HepG2 (cell line): ENCODE measurements around the gene ESRP2. TPM values are rescaled to one million over a fixed set of nuclear protein-coding genes. Genes with fewer than 3 reads are reported as not detected.

Experiments
- ATAC-seq: fragments of 200-7000 bp; cut with Tn5 transposase; 3 replicates; pipeline ENCODE4 v1.9.1; 2020; ENCODE audit warnings: mild to moderate bottlenecking, moderate library complexity
- BruUV-seq: library from RNA; stranded (reverse); fragments of 400-500 nt; replicated peaks from 2 replicates; lab custom pipeline; 2021; lab: Mats Ljungman, UMichigan
- CTCF ChIA-PET: fragments of 300-600 bp; formaldehyde crosslinking; extraction: SDS; loops from one replicate; lab custom pipeline; 2021; ENCODE audit warnings: low total read pairs, inconsistent platforms, low intra/inter-chr PET ratio; lab: Yijun Ruan, JAX
- POLR2A ChIA-PET: fragments of 350-600 bp; sonication (Branson Sonifier 250); formaldehyde crosslinking; loops from one replicate; lab custom pipeline; 2020; ENCODE audit warnings: antibody characterized with exemption, inconsistent platforms; lab: Yijun Ruan, JAX
- DNase-seq: peaks from one replicate; pipeline ENCODE4 v3.0.0-alpha.2; 2015; ENCODE audit warnings: low spot score
- FAIRE-seq: peaks from 3 replicates; lab custom pipeline; 2011; peaks lifted over from hg19 to GRCh38; lab: Jason Lieb, UNC
- H2AFZ ChIP-seq: one replicate; pipeline ENCODE4 v1.6.1; 2011; ENCODE audit warnings: low read length, inconsistent platforms
- H3K27ac ChIP-seq: fragments of 300-600 bp; 3 replicates; pipeline ENCODE4 v1.8.0; 2011; ENCODE audit warnings: mixed run types, mild to moderate bottlenecking, mixed read lengths, low read length, inconsistent platforms; ENCODE audit not compliant: insufficient read depth; ENCODE audit errors: extremely low read length
- H3K27me3 ChIP-seq, 2 experiments: fragments of 200-600 bp in 1 of 2; 2 replicates in 1 of 2; 3 replicates in 1 of 2; pipeline versions ENCODE4 v1.6.0 to v1.8.0; 2011; ENCODE audit warnings: low read length in 2 of 2, mild to moderate bottlenecking in 2 of 2, moderate library complexity in 2 of 2, inconsistent platforms in 1 of 2; ENCODE audit not compliant: insufficient read depth in 2 of 2, control insufficient read depth in 1 of 2
- H3K36me3 ChIP-seq, 2 experiments: fragments of 200-600 bp in 1 of 2; replicated peaks in 1 of 2; 2 replicates in 1 of 2; 3 replicates in 1 of 2; pipeline versions ENCODE4 v1.5.1 to v1.8.0; 2011; ENCODE audit warnings: low read length in 2 of 2, inconsistent platforms in 1 of 2; ENCODE audit not compliant: insufficient read depth in 2 of 2, control insufficient read depth in 1 of 2
- H3K4me1 ChIP-seq: 2 replicates; pipeline ENCODE4 v1.5.1; 2012; ENCODE audit warnings: low read length, inconsistent platforms; ENCODE audit not compliant: insufficient read depth
- H3K4me2 ChIP-seq: 2 replicates; pipeline ENCODE4 v1.6.0; 2011; ENCODE audit warnings: low read depth, low read length, inconsistent platforms
- H3K4me3 ChIP-seq, 3 experiments: fragments of 200-600 bp in 1 of 3; sonication (generic), shearing (Covaris generic) in 1 of 3; replicated peaks in 1 of 3; 2 replicates each; pipeline ENCODE4 v1.5.1; 2011 to 2016; ENCODE audit warnings: low read length in 3 of 3, inconsistent platforms in 2 of 3, low read depth in 2 of 3, mild to moderate bottlenecking in 2 of 3, control low read depth in 1 of 3, mixed read lengths in 1 of 3; ENCODE audit not compliant: insufficient read depth in 1 of 3
- H3K79me2 ChIP-seq: one replicate; pipeline ENCODE4 v1.6.1; 2011; ENCODE audit warnings: low read length, inconsistent platforms; ENCODE audit not compliant: insufficient read depth
- H3K9ac ChIP-seq: 2 replicates; pipeline ENCODE4 v1.6.0; 2011; ENCODE audit warnings: mild to moderate bottlenecking, low read depth, low read length, inconsistent platforms; ENCODE audit not compliant: insufficient read depth
- H3K9me3 ChIP-seq: 2 replicates; pipeline ENCODE4 v1.5.1; 2012; ENCODE audit warnings: mild to moderate bottlenecking, low read length
- H4K20me1 ChIP-seq: 2 replicates; pipeline ENCODE4 v1.6.0; 2011; ENCODE audit warnings: inconsistent platforms, mild to moderate bottlenecking, low read length, moderate library complexity; ENCODE audit not compliant: insufficient read depth
- CCDC6 ChIP-seq: sonication (generic); formaldehyde crosslinking; IDR thresholded peaks from 2 replicates; pipeline ENCODE4 v1.8.1; 2022; ENCODE audit warnings: mild to moderate bottlenecking, missing genetic modification reagents, moderate library complexity
- DMAP1 ChIP-seq: IDR thresholded peaks from 2 replicates; pipeline ENCODE4 v1.6.1; 2016
- HNF4G ChIP-seq, 2 experiments: sonication (generic) in 1 of 2; formaldehyde crosslinking in 1 of 2; IDR thresholded peaks; 2 replicates each; pipeline versions ENCODE4 v1.4.0 to v1.6.1; 2011 to 2020; ENCODE audit warnings: borderline replicate concordance in 2 of 2, low read depth in 2 of 2, mild to moderate bottlenecking in 2 of 2, low read length in 1 of 2, missing genetic modification reagents in 1 of 2, moderate library complexity in 1 of 2
- KLF9 ChIP-seq: IDR thresholded peaks from 2 replicates; pipeline ENCODE4 v1.6.1; 2016; ENCODE audit warnings: low read depth
- LCORL ChIP-seq, 2 experiments: fragments of 450-650 bp in 1 of 2; sonication (generic) in 1 of 2; formaldehyde crosslinking in 1 of 2; IDR thresholded peaks; 2 replicates each; pipeline versions ENCODE4 v1.5.0 to v1.6.1; 2017 to 2020; ENCODE audit warnings: antibody characterized with exemption in 1 of 2, missing genetic modification reagents in 1 of 2
- MED8 ChIP-seq: sonication (generic); formaldehyde crosslinking; IDR thresholded peaks from 2 replicates; pipeline ENCODE4 v1.8.1; 2023; ENCODE audit warnings: mild to moderate bottlenecking, missing genetic modification reagents; ENCODE audit not compliant: insufficient replicate concordance
- RBFOX2 ChIP-seq: fragments of 200-400 bp; formaldehyde crosslinking; IDR thresholded peaks from 2 replicates; pipeline ENCODE4 v1.6.1; 2017; ENCODE audit warnings: low read depth, mild to moderate bottlenecking, low read length
- SP140L ChIP-seq: sonication (generic); formaldehyde crosslinking; IDR thresholded peaks from 2 replicates; pipeline ENCODE4 v1.4.0; 2020; ENCODE audit warnings: missing genetic modification reagents, borderline replicate concordance
- ZBTB7B ChIP-seq: sonication (generic); formaldehyde crosslinking; IDR thresholded peaks from 2 replicates; pipeline ENCODE4 v1.4.0; 2020; ENCODE audit warnings: missing genetic modification reagents
- ZNF564 ChIP-seq: sonication (generic); formaldehyde crosslinking; IDR thresholded peaks from 2 replicates; pipeline ENCODE4 v1.8.1; 2023; ENCODE audit warnings: mild to moderate bottlenecking, missing genetic modification reagents
- WGBS: methylation state at CpG from one replicate; pipeline ENCODE4 v1.1.6; 2017; ENCODE audit warnings: low lambda C conversion rate; 5-methylcytosine and 5-hydroxymethylcytosine counted together
- in situ Hi-C: cut with HindIII; loops from 2 replicates; pipeline ENCODE4 v1.10.0; 2017; ENCODE audit warnings: low pct_unique_long_range_greater_than_20kb; ENCODE audit not compliant: extremely low pct_ligation_motif_present
- intact Hi-C: fragments of 100-400 bp; cut with micrococcal nuclease; formaldehyde crosslinking; loops from one replicate; pipeline ENCODE4 v1.10.0; 2022; ENCODE audit not compliant: unreplicated experiment
- polyA plus RNA-seq, 8 experiments: library from polyadenylated mRNA; depleted of rRNA in 3 of 8; stranded (reverse) in 7 of 8; unstranded in 1 of 8; fragments of >200 nt; fragmentation: Illumina TruSeq in 4 of 8; extraction: Trizol in 4 of 8; gene quantifications; 2 replicates each; pipeline versions ENCODE4 v1.2.1 to v1.2.3, GENCODE V29; 2011 to 2016; ENCODE audit warnings: low read depth in 4 of 8, missing spikeins in 1 of 8, mixed read lengths in 1 of 8; ENCODE audit not compliant: insufficient read depth in 1 of 8
- total RNA-seq, 5 experiments: library from RNA; depleted of rRNA; stranded (reverse); fragments of >200 nt; fragmentation: Illumina TruSeq; extraction: Trizol; gene quantifications; 2 replicates each; pipeline ENCODE4 v1.2.3, GENCODE V29; 2016; ENCODE audit warnings: low read depth in 1 of 5
- TF ChIP-seq, protein P1 (sequence below): sonication (generic); formaldehyde crosslinking; IDR thresholded peaks from 2 replicates; pipeline ENCODE4 v1.5.0; 2020; ENCODE audit warnings: mild to moderate bottlenecking, missing genetic modification reagents
- TF ChIP-seq, protein P2 (sequence below): sonication (generic); formaldehyde crosslinking; IDR thresholded peaks from 2 replicates; pipeline ENCODE4 v1.9.0; 2021; ENCODE audit warnings: missing genetic modification reagents, borderline replicate concordance
- TF ChIP-seq, protein P3 (sequence below): sonication (generic); formaldehyde crosslinking; IDR thresholded peaks from 2 replicates; pipeline ENCODE4 v1.4.0; 2020; ENCODE audit warnings: mild to moderate bottlenecking, missing genetic modification reagents

The ESRP2 gene
- total and polyA plus RNA-seq, 2 of the 13 experiments (the other 11 are each of a cell fraction or from before 2014, with no cell fraction given), result 21.1 to 32.4 TPM

DNA sequence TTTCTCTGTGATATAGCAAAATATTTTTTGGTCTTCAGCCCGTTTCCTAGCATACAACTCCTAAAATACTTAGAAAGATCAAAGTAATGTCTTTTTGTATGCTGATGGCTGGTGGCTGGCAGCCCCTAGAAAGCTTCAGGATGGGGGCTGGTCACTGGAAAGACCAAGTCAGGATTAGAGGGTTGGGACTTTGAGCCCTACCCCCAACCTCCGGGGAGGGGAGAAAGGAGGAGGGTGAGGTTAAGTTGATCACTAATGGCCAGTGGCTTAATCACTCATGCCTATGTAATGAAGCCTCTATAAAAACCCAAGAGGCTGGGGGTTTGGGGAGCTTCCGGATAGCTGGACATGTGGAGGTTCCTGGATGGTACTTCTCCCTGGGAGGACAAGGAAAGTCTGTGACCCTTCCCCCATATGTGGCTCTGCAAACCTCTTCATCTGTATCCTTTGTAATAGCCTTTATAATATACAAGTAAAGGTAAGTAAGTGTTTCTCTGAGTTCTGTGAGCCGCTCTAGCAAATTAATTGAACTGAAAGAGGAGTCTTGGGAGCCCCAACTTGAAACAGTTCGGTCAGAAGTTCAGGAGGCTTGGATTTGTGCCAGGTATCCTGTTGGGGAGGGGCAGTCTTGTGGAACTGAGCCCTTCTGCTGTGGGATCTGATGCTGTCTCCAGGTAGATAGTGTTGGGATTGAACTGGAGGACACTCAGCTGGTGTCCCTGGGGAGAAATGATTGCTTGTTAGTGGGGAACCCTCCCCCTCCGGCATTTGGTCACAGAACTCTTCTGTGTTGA lies 31.9 kb upstream of the ESRP2 start (continued):
- TF ChIP-seq HNF4G (IDR thresholded peaks at IDR 0.05; ENCODE audit: borderline replicate concordance, low read depth, low read length), result peak; percentile 61; the same call in 1 of the 2 replicates
- TF ChIP-seq HNF4G (CRISPR knock-in tag; IDR thresholded peaks at IDR 0.05; ENCODE audit: borderline replicate concordance, low read depth), result no peak
- TF ChIP-seq, protein P1, sequence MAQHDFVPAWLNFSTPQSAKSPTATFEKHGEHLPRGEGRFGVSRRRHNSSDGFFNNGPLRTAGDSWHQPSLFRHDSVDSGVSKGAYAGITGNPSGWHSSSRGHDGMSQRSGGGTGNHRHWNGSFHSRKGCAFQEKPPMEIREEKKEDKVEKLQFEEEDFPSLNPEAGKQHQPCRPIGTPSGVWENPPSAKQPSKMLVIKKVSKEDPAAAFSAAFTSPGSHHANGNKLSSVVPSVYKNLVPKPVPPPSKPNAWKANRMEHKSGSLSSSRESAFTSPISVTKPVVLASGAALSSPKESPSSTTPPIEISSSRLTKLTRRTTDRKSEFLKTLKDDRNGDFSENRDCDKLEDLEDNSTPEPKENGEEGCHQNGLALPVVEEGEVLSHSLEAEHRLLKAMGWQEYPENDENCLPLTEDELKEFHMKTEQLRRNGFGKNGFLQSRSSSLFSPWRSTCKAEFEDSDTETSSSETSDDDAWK (CRISPR knock-in tag), result no peak
- peak; percentile 47; the same call in 1 of the 2 replicates for TF ChIP-seq ZBTB7B (CRISPR knock-in tag)
- TF ChIP-seq MED8 (CRISPR knock-in tag), result peak; percentile 23
- no peak for TF ChIP-seq LCORL (IDR thresholded peaks at IDR 0.05)
- peak; percentile 15; the same call in 1 of the 2 replicates for TF ChIP-seq LCORL (CRISPR knock-in tag; IDR thresholded peaks at IDR 0.05)
- TF ChIP-seq, all 625 proteins: peak for 56

DNA sequence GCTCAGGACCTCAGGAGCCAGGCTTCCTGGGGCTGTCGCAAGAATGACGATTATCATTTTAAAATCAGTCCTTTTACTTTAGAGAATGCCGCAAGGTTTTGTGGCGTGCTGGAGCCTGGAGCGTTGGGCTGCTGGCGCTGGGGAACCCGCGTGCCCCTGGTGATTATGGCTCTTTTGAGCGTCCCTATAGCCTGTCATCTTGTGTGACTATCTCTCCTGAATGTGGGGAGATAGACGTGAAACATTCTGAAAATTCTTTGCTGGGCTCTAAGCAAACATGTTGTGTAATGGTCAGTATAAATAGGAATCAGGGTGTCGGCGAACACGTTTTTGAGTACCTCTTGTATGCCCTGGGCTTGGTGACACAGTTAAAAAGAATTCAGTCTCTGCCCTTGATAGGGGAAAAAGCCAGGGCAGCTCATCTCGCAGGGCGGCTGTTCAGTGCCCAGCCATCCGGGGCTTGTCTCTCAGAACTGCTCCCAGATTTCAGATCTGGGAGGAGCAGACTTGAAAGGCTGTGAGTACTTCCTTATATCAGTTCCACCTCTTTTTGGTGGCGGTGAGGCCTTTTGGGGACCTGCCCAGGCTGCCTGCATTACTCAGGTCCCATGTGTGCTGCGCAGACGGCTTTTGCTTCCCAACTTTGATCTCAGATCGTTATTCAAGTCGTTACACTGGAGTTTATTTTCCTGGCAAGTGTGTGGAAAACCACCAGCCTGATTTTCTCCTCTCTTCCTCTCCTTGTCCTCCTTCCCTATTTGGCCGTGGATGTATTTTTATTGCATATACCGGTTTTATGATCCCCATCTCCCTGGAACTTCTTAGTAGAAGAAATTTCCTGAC lies 29.4 kb upstream of the ESRP2 start:
- under 1% methylated on average over 19 of the region's 23 CpGs for WGBS
- ChIA-PET CTCF (interaction anchor here (6.0 kb wide), 1 partner anchor 64 kb away, joined by 96 read pairs; no protein-coding TSS in a partner anchor), POLR2A (interaction anchor here (0.6 to 4.5 kb wide), 19 partner anchors 9 to 664 kb away, joined by 3 to 89 read pairs (median 6); partner anchors contain the start of genes ESRP2, NFATC3, PLA2G15 and PRMT7)
- H3K4me1 ChIP-seq, result peaks cover 69% of the 10 kb centered on the region
- peak overlapping the region; percentile 97 for H3K27ac ChIP-seq
- peaks cover 42% of the 10 kb centered on the region for H3K79me2 ChIP-seq
- intact Hi-C loops, result loop anchor here (1.0 to 2.0 kb wide), 4 partner anchors 16 to 46 kb away; partner anchors contain the start of genes ESRP2 and PRMT7
- ATAC-seq (peak; percentile 81), FAIRE-seq (peak; percentile 95), DNase-seq (peak; percentile 100)
- H3K27me3 ChIP-seq, result no peaks in the 10 kb centered on the region; a peak in 1 of 5 replicates
- peaks cover 18% of the 10 kb centered on the region for H4K20me1 ChIP-seq
- peak overlapping the region; percentile 69 to 100 (median 97) for H3K4me3 ChIP-seq
- in situ Hi-C loops, result no loop called here
- BruUV-seq, result TSS peak; percentile 64
- H3K9ac ChIP-seq, result peak overlapping the region; percentile 100
- H3K36me3 ChIP-seq, result no peaks in the 10 kb centered on the region; a peak in 1 of 5 replicates
- peak overlapping the region; percentile 100 for H3K4me2 ChIP-seq
- H2AFZ ChIP-seq, result no peak overlapping the region
- no peaks in the 10 kb centered on the region for H3K9me3 ChIP-seq
- peak; percentile 68 for TF ChIP-seq DMAP1
- 0 out of 2 replicates have a peak, but pooled peaks have one; percentile 50 for TF ChIP-seq CCDC6 (CRISPR knock-in tag)
- TF ChIP-seq ZNF564, result no peak
- TF ChIP-seq, protein P2, sequence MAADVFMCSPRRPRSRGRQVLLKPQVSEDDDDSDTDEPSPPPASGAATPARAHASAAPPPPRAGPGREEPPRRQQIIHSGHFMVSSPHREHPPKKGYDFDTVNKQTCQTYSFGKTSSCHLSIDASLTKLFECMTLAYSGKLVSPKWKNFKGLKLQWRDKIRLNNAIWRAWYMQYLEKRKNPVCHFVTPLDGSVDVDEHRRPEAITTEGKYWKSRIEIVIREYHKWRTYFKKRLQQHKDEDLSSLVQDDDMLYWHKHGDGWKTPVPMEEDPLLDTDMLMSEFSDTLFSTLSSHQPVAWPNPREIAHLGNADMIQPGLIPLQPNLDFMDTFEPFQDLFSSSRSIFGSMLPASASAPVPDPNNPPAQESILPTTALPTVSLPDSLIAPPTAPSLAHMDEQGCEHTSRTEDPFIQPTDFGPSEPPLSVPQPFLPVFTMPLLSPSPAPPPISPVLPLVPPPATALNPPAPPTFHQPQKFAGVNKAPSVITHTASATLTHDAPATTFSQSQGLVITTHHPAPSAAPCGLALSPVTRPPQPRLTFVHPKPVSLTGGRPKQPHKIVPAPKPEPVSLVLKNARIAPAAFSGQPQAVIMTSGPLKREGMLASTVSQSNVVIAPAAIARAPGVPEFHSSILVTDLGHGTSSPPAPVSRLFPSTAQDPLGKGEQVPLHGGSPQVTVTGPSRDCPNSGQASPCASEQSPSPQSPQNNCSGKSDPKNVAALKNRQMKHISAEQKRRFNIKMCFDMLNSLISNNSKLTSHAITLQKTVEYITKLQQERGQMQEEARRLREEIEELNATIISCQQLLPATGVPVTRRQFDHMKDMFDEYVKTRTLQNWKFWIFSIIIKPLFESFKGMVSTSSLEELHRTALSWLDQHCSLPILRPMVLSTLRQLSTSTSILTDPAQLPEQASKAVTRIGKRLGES (CRISPR knock-in tag), result no peak
- peak; percentile 73; the same call in 1 of the 2 replicates for TF ChIP-seq KLF9 (CRISPR knock-in tag)
- TF ChIP-seq RBFOX2, result no peak
- TF ChIP-seq, protein P3, sequence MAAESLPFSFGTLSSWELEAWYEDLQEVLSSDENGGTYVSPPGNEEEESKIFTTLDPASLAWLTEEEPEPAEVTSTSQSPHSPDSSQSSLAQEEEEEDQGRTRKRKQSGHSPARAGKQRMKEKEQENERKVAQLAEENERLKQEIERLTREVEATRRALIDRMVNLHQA (CRISPR knock-in tag), result no peak
- TF ChIP-seq SP140L (CRISPR knock-in tag), result peak; percentile 53; the same call in 1 of the 2 replicates
